Measurements from ENCODE around the gene MACROD2. TPM values are rescaled to one million over a fixed set of nuclear protein-coding genes. Genes with fewer than 3 reads are reported as not detected.

MACROD2 gene
- polyA plus RNA-seq, 1 donor, result 5.4 TPM

GRCh38 chr20:14470977-14471661, 475.8 kb downstream of the MACROD2 start:
- WGBS (ENCODE audit: insufficient coverage, low lambda C conversion rate), result 80% methylated on average over 1 of the region's 10 CpGs
- no peak for DNase-seq
- no peaks in the 10 kb centered on the region for H3K27me3 ChIP-seq (ENCODE audit: control insufficient read depth, insufficient read depth, low read length)
- H3K9me3 ChIP-seq (ENCODE audit: control insufficient read depth, low read depth, low read length), result peaks cover 3% of the 10 kb centered on the region
- no peaks in the 10 kb centered on the region for H3K36me3 ChIP-seq (ENCODE audit: control insufficient read depth, insufficient read depth, low read length)
- H3K4me1 ChIP-seq (ENCODE audit: control insufficient read depth, insufficient read depth, low read length), result peaks cover 9% of the 10 kb centered on the region
- H3K4me3 ChIP-seq (ENCODE audit: low read length), result no peak overlapping the region
- no peak overlapping the region for H3K27ac ChIP-seq (ENCODE audit: low read length)

DNA sequence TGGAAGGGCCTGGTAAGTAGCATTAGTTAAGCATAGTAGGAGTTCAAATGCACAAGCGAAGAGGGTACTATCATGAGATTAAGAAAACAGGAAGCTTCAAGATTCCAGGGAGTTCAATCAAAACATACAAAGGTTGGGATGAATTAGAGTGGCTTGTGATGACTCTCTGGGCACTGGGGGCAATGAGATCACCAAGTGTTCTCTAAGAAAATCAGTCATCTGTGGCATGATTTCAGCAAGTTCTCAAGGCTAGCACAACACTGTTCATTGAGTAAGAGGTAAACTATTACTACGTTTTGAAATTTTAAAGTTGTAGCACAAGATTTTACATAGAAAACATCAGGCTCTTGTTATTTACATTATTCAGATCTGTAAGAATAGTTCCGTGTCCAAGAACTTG, 481.8 kb downstream of the MACROD2 start:
- Histone ChIP-seq H3K27me3 (ENCODE audit: control insufficient read depth, insufficient read depth, low read length) (no peaks in the 10 kb centered on the region), H3K4me3 (ENCODE audit: low read length) (no peak overlapping the region), H3K9me3 (ENCODE audit: control insufficient read depth, low read depth, low read length) (no peaks in the 10 kb centered on the region), H3K4me1 (ENCODE audit: control insufficient read depth, insufficient read depth, low read length) (no peaks in the 10 kb centered on the region), H3K27ac (ENCODE audit: low read length) (no peak overlapping the region), H3K36me3 (ENCODE audit: control insufficient read depth, insufficient read depth, low read length) (no peaks in the 10 kb centered on the region)
- WGBS (ENCODE audit: insufficient coverage, low lambda C conversion rate), result 100% methylated on average over 2 of the region's 3 CpGs
- DNase-seq, result no peak

- H3K9me3 ChIP-seq (ENCODE audit: control insufficient read depth, low read depth, low read length), result no peaks in the 10 kb centered on the region
- H3K4me3 ChIP-seq (ENCODE audit: low read length), result no peak overlapping the region
- H3K27ac ChIP-seq (ENCODE audit: low read length), result no peak overlapping the region
- no peaks in the 10 kb centered on the region for H3K27me3 ChIP-seq (ENCODE audit: control insufficient read depth, insufficient read depth, low read length)
- DNase-seq, result no peak
- no peaks in the 10 kb centered on the region for H3K36me3 ChIP-seq (ENCODE audit: control insufficient read depth, insufficient read depth, low read length)
- H3K4me1 ChIP-seq (ENCODE audit: control insufficient read depth, insufficient read depth, low read length), result no peaks in the 10 kb centered on the region
Measured at GRCh38 chr20:14478126-14478525, 482.8 kb downstream of the MACROD2 start.

DNA sequence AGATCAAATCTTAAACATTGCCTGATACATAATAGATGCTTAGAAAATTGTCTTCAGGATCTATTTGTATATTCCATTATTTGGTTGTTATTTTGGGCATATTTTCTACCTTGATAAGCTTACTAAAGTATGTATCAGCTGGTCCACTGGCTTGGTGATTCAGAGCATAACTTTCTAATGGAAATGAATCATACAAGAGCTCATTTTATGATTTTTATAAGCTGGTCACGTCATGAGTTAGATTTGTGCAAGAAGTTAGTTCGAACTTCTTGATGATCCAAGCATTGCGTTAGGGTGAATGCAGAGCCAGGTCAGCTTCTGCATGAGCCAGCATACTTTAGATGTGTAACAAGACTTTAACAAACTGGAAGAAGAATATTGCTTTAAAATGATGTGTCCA, 486.5 kb downstream of the MACROD2 start:
- no peaks in the 10 kb centered on the region for H3K27me3 ChIP-seq (ENCODE audit: control insufficient read depth, insufficient read depth, low read length)
- WGBS (ENCODE audit: insufficient coverage, low lambda C conversion rate), result no CpG with 5 or more reads among the region's 3 CpGs
- DNase-seq, result no peak
- no peak overlapping the region for H3K4me3 ChIP-seq (ENCODE audit: low read length)
- H3K9me3 ChIP-seq (ENCODE audit: control insufficient read depth, low read depth, low read length), result no peaks in the 10 kb centered on the region
- no peaks in the 10 kb centered on the region for H3K36me3 ChIP-seq (ENCODE audit: control insufficient read depth, insufficient read depth, low read length)
- no peak overlapping the region for H3K27ac ChIP-seq (ENCODE audit: low read length)
- no peaks in the 10 kb centered on the region for H3K4me1 ChIP-seq (ENCODE audit: control insufficient read depth, insufficient read depth, low read length)

- Histone ChIP-seq H3K27ac (ENCODE audit: low read length) (no peak overlapping the region), H3K9me3 (ENCODE audit: control insufficient read depth, low read depth, low read length) (no peaks in the 10 kb centered on the region), H3K36me3 (ENCODE audit: control insufficient read depth, insufficient read depth, low read length) (no peaks in the 10 kb centered on the region), H3K4me1 (ENCODE audit: control insufficient read depth, insufficient read depth, low read length) (no peaks in the 10 kb centered on the region), H3K4me3 (ENCODE audit: low read length) (no peak overlapping the region), H3K27me3 (ENCODE audit: control insufficient read depth, insufficient read depth, low read length) (no peaks in the 10 kb centered on the region)
- no peak for DNase-seq
Measured at GRCh38 chr20:14488212-14488611, 492.9 kb downstream of the MACROD2 start.

DNA sequence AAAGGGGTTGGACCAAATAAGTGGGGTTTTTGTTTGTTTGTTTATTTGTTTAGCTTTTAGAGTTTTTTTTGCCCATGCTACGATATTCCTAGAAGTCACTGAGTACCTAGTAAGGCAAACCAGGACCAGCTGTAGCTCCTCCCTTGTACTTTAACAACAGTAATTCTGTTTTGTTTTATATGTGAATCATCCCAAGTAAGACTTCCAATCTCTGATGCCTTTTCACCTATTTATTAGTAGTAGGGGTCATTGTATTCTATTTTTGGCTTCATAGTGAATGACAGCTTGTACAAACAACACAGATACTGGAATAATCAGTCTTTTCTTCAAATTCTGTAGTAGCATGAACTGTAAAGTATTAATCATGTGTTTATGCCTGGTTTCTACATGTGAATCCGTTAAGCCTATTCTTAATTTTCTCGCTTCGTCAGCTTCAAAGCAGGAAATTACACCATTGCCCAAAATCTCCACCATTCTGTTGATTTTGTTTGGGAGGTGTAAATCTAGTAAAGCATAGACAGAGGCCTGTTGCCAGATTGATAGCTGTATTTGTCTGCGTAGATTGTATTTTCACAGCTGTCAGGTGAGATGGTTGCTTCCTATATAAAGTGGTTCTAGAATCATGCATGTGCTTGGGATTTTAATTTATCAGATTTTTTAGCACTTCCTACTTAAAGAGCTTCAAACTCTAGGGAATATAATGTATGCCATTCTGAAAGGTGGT, 493.6 kb downstream of the MACROD2 start:
- Histone ChIP-seq H3K27me3 (ENCODE audit: control insufficient read depth, insufficient read depth, low read length) (no peaks in the 10 kb centered on the region), H3K4me1 (ENCODE audit: control insufficient read depth, insufficient read depth, low read length) (no peaks in the 10 kb centered on the region), H3K9me3 (ENCODE audit: control insufficient read depth, low read depth, low read length) (no peaks in the 10 kb centered on the region), H3K36me3 (ENCODE audit: control insufficient read depth, insufficient read depth, low read length) (no peaks in the 10 kb centered on the region), H3K27ac (ENCODE audit: low read length) (no peak overlapping the region), H3K4me3 (ENCODE audit: low read length) (no peak overlapping the region)
- no peak for DNase-seq
- 100% methylated on average over 2 of the region's 5 CpGs for WGBS (ENCODE audit: insufficient coverage, low lambda C conversion rate)

GRCh38 chr20:14489544-14489943, 494.2 kb downstream of the MACROD2 start:
- no peaks in the 10 kb centered on the region for H3K36me3 ChIP-seq (ENCODE audit: control insufficient read depth, insufficient read depth, low read length)
- WGBS (ENCODE audit: insufficient coverage, low lambda C conversion rate), result 0% methylated on average over 1 of the region's 2 CpGs
- H3K27ac ChIP-seq (ENCODE audit: low read length), result no peak overlapping the region
- no peak for DNase-seq
- H3K4me1 ChIP-seq (ENCODE audit: control insufficient read depth, insufficient read depth, low read length), result no peaks in the 10 kb centered on the region
- H3K4me3 ChIP-seq (ENCODE audit: low read length), result no peak overlapping the region
- no peaks in the 10 kb centered on the region for H3K9me3 ChIP-seq (ENCODE audit: control insufficient read depth, low read depth, low read length)
- no peaks in the 10 kb centered on the region for H3K27me3 ChIP-seq (ENCODE audit: control insufficient read depth, insufficient read depth, low read length)

DNA sequence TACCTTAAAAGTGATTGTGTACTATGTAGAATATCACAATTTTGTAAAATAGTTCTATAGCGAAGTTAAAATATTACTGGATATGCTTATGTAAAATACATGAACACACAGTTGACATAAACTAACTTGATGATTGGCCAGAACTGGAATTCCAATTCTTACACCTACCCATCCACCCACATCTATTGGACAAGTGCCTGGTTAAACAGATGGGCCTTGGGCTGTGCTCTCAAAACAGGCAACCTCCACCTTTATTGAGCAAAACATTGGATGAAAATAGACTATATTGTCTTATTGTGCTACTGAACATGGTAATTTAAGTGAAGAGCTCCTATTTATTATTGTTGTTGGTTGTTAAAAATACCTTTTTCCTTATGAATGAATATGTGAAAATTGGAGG, 496.1 kb downstream of the MACROD2 start:
- Histone ChIP-seq H3K4me3 (ENCODE audit: low read length) (no peak overlapping the region), H3K27ac (ENCODE audit: low read length) (no peak overlapping the region), H3K4me1 (ENCODE audit: control insufficient read depth, insufficient read depth, low read length) (no peaks in the 10 kb centered on the region), H3K9me3 (ENCODE audit: control insufficient read depth, low read depth, low read length) (no peaks in the 10 kb centered on the region), H3K27me3 (ENCODE audit: control insufficient read depth, insufficient read depth, low read length) (no peaks in the 10 kb centered on the region), H3K36me3 (ENCODE audit: control insufficient read depth, insufficient read depth, low read length) (no peaks in the 10 kb centered on the region)
- no CpG with 5 or more reads among the region's 1 CpG for WGBS (ENCODE audit: insufficient coverage, low lambda C conversion rate)
- DNase-seq, result no peak

GRCh38 chr20:14493408-14493807, 498.1 kb downstream of the MACROD2 start:
- no peak overlapping the region for H3K27ac ChIP-seq (ENCODE audit: low read length)
- WGBS (ENCODE audit: insufficient coverage, low lambda C conversion rate), result 100% methylated on average over 1 of the region's 1 CpG
- H3K36me3 ChIP-seq (ENCODE audit: control insufficient read depth, insufficient read depth, low read length), result no peaks in the 10 kb centered on the region
- H3K9me3 ChIP-seq (ENCODE audit: control insufficient read depth, low read depth, low read length), result no peaks in the 10 kb centered on the region
- no peaks in the 10 kb centered on the region for H3K4me1 ChIP-seq (ENCODE audit: control insufficient read depth, insufficient read depth, low read length)
- no peak for DNase-seq
- H3K27me3 ChIP-seq (ENCODE audit: control insufficient read depth, insufficient read depth, low read length), result no peaks in the 10 kb centered on the region
- H3K4me3 ChIP-seq (ENCODE audit: low read length), result no peak overlapping the region

DNA sequence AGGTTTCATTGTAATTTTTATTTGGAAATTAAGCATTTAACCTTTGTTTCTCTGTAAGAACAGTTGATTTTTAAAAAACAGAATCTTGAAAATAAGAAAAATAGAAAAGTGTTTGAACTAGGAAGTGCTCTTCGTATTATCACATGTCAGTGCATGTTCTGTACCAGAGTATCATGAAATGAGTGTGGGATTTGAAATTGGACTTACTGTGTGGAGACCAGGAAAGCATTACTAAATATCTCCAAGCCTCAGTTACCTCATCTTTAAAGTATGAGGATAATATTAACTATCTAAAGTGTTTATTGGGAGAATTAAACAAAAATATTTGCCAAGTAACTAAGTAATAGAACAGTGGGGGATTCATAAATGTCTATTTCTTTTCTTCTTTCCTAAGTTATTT, 499.0 kb downstream of the MACROD2 start:
- Histone ChIP-seq H3K27me3 (ENCODE audit: control insufficient read depth, insufficient read depth, low read length) (no peaks in the 10 kb centered on the region), H3K27ac (ENCODE audit: low read length) (no peak overlapping the region), H3K9me3 (ENCODE audit: control insufficient read depth, low read depth, low read length) (no peaks in the 10 kb centered on the region), H3K4me1 (ENCODE audit: control insufficient read depth, insufficient read depth, low read length) (no peaks in the 10 kb centered on the region), H3K36me3 (ENCODE audit: control insufficient read depth, insufficient read depth, low read length) (no peaks in the 10 kb centered on the region), H3K4me3 (ENCODE audit: low read length) (no peak overlapping the region)
- DNase-seq, result no peak
- WGBS (ENCODE audit: insufficient coverage, low lambda C conversion rate), result no CpG with 5 or more reads among the region's 1 CpG

DNA sequence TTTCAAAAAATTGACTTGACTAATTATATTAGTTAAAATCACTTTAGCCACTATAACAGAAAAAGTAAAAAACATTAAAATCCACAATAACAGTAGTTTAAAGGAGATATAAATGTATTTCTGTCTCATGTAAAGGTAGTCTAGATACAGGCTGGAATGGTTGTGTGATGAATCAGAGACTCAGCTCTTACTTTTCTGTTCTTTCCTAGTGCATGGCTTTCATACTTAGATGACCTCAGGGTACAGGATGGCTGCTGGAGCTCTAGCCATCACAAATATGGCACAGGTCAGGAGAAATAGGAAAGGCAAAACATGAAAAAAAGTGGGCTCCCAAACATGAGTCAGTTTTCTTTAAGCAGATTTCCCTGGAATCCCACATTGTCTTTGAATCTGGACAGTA, 499.8 kb downstream of the MACROD2 start:
- no peaks in the 10 kb centered on the region for H3K9me3 ChIP-seq (ENCODE audit: control insufficient read depth, low read depth, low read length)
- H3K27me3 ChIP-seq (ENCODE audit: control insufficient read depth, insufficient read depth, low read length), result no peaks in the 10 kb centered on the region
- no peaks in the 10 kb centered on the region for H3K4me1 ChIP-seq (ENCODE audit: control insufficient read depth, insufficient read depth, low read length)
- H3K36me3 ChIP-seq (ENCODE audit: control insufficient read depth, insufficient read depth, low read length), result no peaks in the 10 kb centered on the region
- no peak overlapping the region for H3K27ac ChIP-seq (ENCODE audit: low read length)
- DNase-seq, result no peak
- no peak overlapping the region for H3K4me3 ChIP-seq (ENCODE audit: low read length)
